Hepatocyte (in vitro differentiated cells): ENCODE measurements around the gene KRTAP3-2. TPM values are rescaled to one million over a fixed set of nuclear protein-coding genes. Genes with fewer than 3 reads are reported as not detected.

Source experiments
- DNase-seq: peaks from one replicate; pipeline ENCODE4 v3.0.0-alpha.2; 2016; ENCODE audit warnings: low spot score
- H2AFZ ChIP-seq: fragments of 200-600 bp; sonication (generic); 2 replicates; pipeline ENCODE4 v1.6.0; 2016; ENCODE audit warnings: antibody characterized with exemption, mild to moderate bottlenecking
- H3K27ac ChIP-seq: fragments of 200-600 bp; sonication (generic); 2 replicates; pipeline ENCODE4 v1.5.1; 2016; ENCODE audit warnings: mild to moderate bottlenecking
- H3K27me3 ChIP-seq: fragments of 200-600 bp; sonication (generic); 2 replicates; pipeline ENCODE4 v1.6.1; 2016
- H3K36me3 ChIP-seq: fragments of 200-600 bp; sonication (generic); replicated peaks from 2 replicates; pipeline ENCODE4 v1.5.1; 2016; ENCODE audit warnings: low read depth; ENCODE audit not compliant: insufficient read depth
- H3K4me1 ChIP-seq: fragments of 200-600 bp; sonication (generic); 2 replicates; pipeline ENCODE4 v1.5.1; 2016; ENCODE audit warnings: mild to moderate bottlenecking, moderate library complexity; ENCODE audit not compliant: insufficient read depth
- H3K4me2 ChIP-seq: fragments of 200-600 bp; sonication (generic); 2 replicates; pipeline ENCODE4 v1.6.0; 2016
- H3K4me3 ChIP-seq: fragments of 200-600 bp; sonication (generic); 2 replicates; pipeline ENCODE4 v1.5.1; 2016; ENCODE audit warnings: mild to moderate bottlenecking
- H3K79me2 ChIP-seq: fragments of 200-600 bp; sonication (generic); 2 replicates; pipeline ENCODE4 v1.6.0; 2017; ENCODE audit warnings: mild to moderate bottlenecking
- H3K9me2 ChIP-seq: fragments of 200-600 bp; sonication (generic); replicated peaks from 2 replicates; pipeline ENCODE4 v1.6.0; 2017; ENCODE audit warnings: mild to moderate bottlenecking; ENCODE audit not compliant: insufficient read depth
- H3K9me3 ChIP-seq: fragments of 200-600 bp; sonication (generic); 2 replicates; pipeline ENCODE4 v1.5.1; 2016; ENCODE audit warnings: low read depth, mild to moderate bottlenecking
- H4K20me1 ChIP-seq: fragments of 200-600 bp; sonication (generic); 2 replicates; pipeline ENCODE4 v1.6.0; 2016; ENCODE audit warnings: mild to moderate bottlenecking; ENCODE audit not compliant: insufficient read depth, poor library complexity, severe bottlenecking
- CTCF ChIP-seq: fragments of 200-600 bp; sonication (generic); IDR thresholded peaks from 2 replicates; pipeline ENCODE4 v1.5.1; 2016; ENCODE audit warnings: antibody characterized with exemption, mild to moderate bottlenecking; ENCODE audit not compliant: poor library complexity
- EZH2 ChIP-seq: fragments of 200-600 bp; sonication (generic); IDR thresholded peaks from 2 replicates; pipeline ENCODE4 v1.6.1; 2016; ENCODE audit warnings: antibody characterized with exemption, mild to moderate bottlenecking, borderline replicate concordance
- EZH2phosphoT487 ChIP-seq: fragments of 200-600 bp; sonication (generic); IDR thresholded peaks from one replicate; pipeline ENCODE4 v1.6.1; 2018; ENCODE audit warnings: antibody characterized with exemption, mild to moderate bottlenecking, low read depth, moderate library complexity; ENCODE audit not compliant: unreplicated experiment, severe bottlenecking
- WGBS: methylation state at CpG from one replicate; pipeline ENCODE4 v1.1.6; 2016; ENCODE audit warnings: low lambda C conversion rate; ENCODE audit errors: missing lambda C conversion rate; 5-methylcytosine and 5-hydroxymethylcytosine counted together
- polyA plus RNA-seq: library from polyadenylated mRNA; unstranded; fragments of >200 nt; fragmentation: Nextera tagmentation; extraction: Ambion mirVana; gene quantifications from 2 replicates; pipeline ENCODE4 v1.2.1, GENCODE V29; 2016
- small RNA-seq: library from RNA; depleted of rRNA; stranded (forward); fragments of <200 nt; gene quantifications from one replicate; pipeline ENCODE3, GENCODE V24; 2014
- total RNA-seq: library from RNA; depleted of rRNA; stranded (reverse); fragments of >200 nt; gene quantifications from 2 replicates; pipeline ENCODE4 v1.2.3, GENCODE V29; 2014

The KRTAP3-2 gene
- total and polyA plus RNA-seq, 2 experiments from 2014 or later: not detected

GRCh38 chr17:40949418-40949817, 50.3 kb downstream of the KRTAP3-2 start:
- Histone ChIP-seq H3K27ac (peak overlapping the region; percentile 51), H3K36me3 (no peaks in the 10 kb centered on the region), H3K4me1 (peaks cover 6% of the 10 kb centered on the region), H3K4me2 (peak overlapping the region; percentile 63), H3K9me2 (no peaks in the 10 kb centered on the region), H3K9me3 (no peaks in the 10 kb centered on the region), H3K4me3 (no peak overlapping the region), H2AFZ (no peak overlapping the region), H3K27me3 (no peaks in the 10 kb centered on the region), H4K20me1 (no peaks in the 10 kb centered on the region), H3K79me2 (no peaks in the 10 kb centered on the region)
- peak; percentile 35 for DNase-seq
- WGBS: 18% methylated on average over 10 of the region's 10 CpGs
- TF ChIP-seq EZH2phosphoT487 (no peak), EZH2 (no peak), CTCF (no peak)

Small RNA genes within 50 kb of the gene (small RNA-seq; reads per million reads assigned to genes)
- not detected for gene KRTAP3-4P

Other genes with a start within 250 kb of the KRTAP3-2 start
Only the 30 nearest of the 37 such genes appear.
- gene KRT28, start 199.9 kb downstream of the KRTAP3-2 start, total RNA-seq: not detected in 2 replicates
- gene KRT28, start 199.9 kb downstream of the KRTAP3-2 start, polyA plus RNA-seq: not detected in 2 replicates
- 29.4 and 39.7 TPM in 2 replicates for gene KRT10, start 177.3 kb downstream of the KRTAP3-2 start, total RNA-seq
- gene KRT10, start 177.3 kb downstream of the KRTAP3-2 start, polyA plus RNA-seq: 153 and 165 TPM in 2 replicates
- not detected in 2 replicates for gene KRT12, start 132.7 kb downstream of the KRTAP3-2 start, total RNA-seq
- gene KRT12, start 132.7 kb downstream of the KRTAP3-2 start, polyA plus RNA-seq: not detected in 2 replicates
- 2.4 and 3.4 TPM in 2 replicates for gene KRT20, start 114.7 kb downstream of the KRTAP3-2 start, total RNA-seq
- 1.5 and 1.6 TPM in 2 replicates for gene KRT20, start 114.7 kb downstream of the KRTAP3-2 start, polyA plus RNA-seq
- 4.0 and 6.4 TPM in 2 replicates for gene KRT23, start 62.3 kb downstream of the KRTAP3-2 start, total RNA-seq
- 2.0 and 4.0 TPM in 2 replicates for gene KRT23, start 62.3 kb downstream of the KRTAP3-2 start, polyA plus RNA-seq
- 1.0 TPM in 1 of 2 replicates, not detected in the other for gene KRT39, start 33.0 kb downstream of the KRTAP3-2 start, total RNA-seq
- gene KRT39, start 33.0 kb downstream of the KRTAP3-2 start, polyA plus RNA-seq: not detected in 2 replicates
- gene KRT40, start 15.6 kb downstream of the KRTAP3-2 start, total RNA-seq: 0.33 TPM in 1 of 2 replicates, not detected in the other
- 0.19 TPM in 1 of 2 replicates, not detected in the other for gene KRT40, start 15.6 kb downstream of the KRTAP3-2 start, polyA plus RNA-seq
- not detected in 2 replicates for gene KRTAP3-3, start 5.7 kb downstream of the KRTAP3-2 start, total RNA-seq
- not detected in 2 replicates for gene KRTAP3-3, start 5.7 kb downstream of the KRTAP3-2 start, polyA plus RNA-seq
- not detected in 2 replicates for gene KRTAP3-1, start 9.2 kb upstream of the KRTAP3-2 start, total RNA-seq
- gene KRTAP3-1, start 9.2 kb upstream of the KRTAP3-2 start, polyA plus RNA-seq: 2.7 and 3.4 TPM in 2 replicates
- not detected in 2 replicates for gene KRTAP1-5, start 27.3 kb upstream of the KRTAP3-2 start, total RNA-seq
- 0.44 TPM in 1 of 2 replicates, not detected in the other for gene KRTAP1-5, start 27.3 kb upstream of the KRTAP3-2 start, polyA plus RNA-seq
- not detected in 2 replicates for gene KRTAP1-4, start 30.3 kb upstream of the KRTAP3-2 start, total RNA-seq
- not detected in 2 replicates for gene KRTAP1-4, start 30.3 kb upstream of the KRTAP3-2 start, polyA plus RNA-seq
- gene KRTAP1-3, start 35.0 kb upstream of the KRTAP3-2 start, total RNA-seq: not detected in 2 replicates
- not detected in 2 replicates for gene KRTAP1-3, start 35.0 kb upstream of the KRTAP3-2 start, polyA plus RNA-seq
- gene KRTAP1-1, start 41.5 kb upstream of the KRTAP3-2 start, total RNA-seq: not detected in 2 replicates
- gene KRTAP1-1, start 41.5 kb upstream of the KRTAP3-2 start, polyA plus RNA-seq: not detected in 2 replicates
- gene KRTAP2-1, start 47.4 kb upstream of the KRTAP3-2 start, total RNA-seq: not detected in 2 replicates
- gene KRTAP2-1, start 47.4 kb upstream of the KRTAP3-2 start, polyA plus RNA-seq: not detected in 2 replicates
- gene KRTAP2-2, start 55.3 kb upstream of the KRTAP3-2 start, total RNA-seq: not detected in 2 replicates
- gene KRTAP2-2, start 55.3 kb upstream of the KRTAP3-2 start, polyA plus RNA-seq: not detected in 2 replicates
- gene KRTAP2-3, start 60.2 kb upstream of the KRTAP3-2 start, total RNA-seq: not detected in 2 replicates
- not detected in 2 replicates for gene KRTAP2-3, start 60.2 kb upstream of the KRTAP3-2 start, polyA plus RNA-seq
- gene KRTAP2-4, start 66.0 kb upstream of the KRTAP3-2 start, total RNA-seq: not detected in 2 replicates
- gene KRTAP2-4, start 66.0 kb upstream of the KRTAP3-2 start, polyA plus RNA-seq: not detected in 2 replicates
- gene KRTAP4-7, start 84.2 kb upstream of the KRTAP3-2 start, total RNA-seq: not detected in 2 replicates
- gene KRTAP4-7, start 84.2 kb upstream of the KRTAP3-2 start, polyA plus RNA-seq: not detected in 2 replicates
- gene KRTAP4-8, start 98.2 kb upstream of the KRTAP3-2 start, total RNA-seq: not detected in 2 replicates
- gene KRTAP4-8, start 98.2 kb upstream of the KRTAP3-2 start, polyA plus RNA-seq: not detected in 2 replicates
- not detected in 2 replicates for gene KRTAP4-16, start 102.3 kb upstream of the KRTAP3-2 start, total RNA-seq
- not detected in 2 replicates for gene KRTAP4-16, start 102.3 kb upstream of the KRTAP3-2 start, polyA plus RNA-seq
- gene KRTAP4-9, start 105.5 kb upstream of the KRTAP3-2 start, total RNA-seq: not detected in 2 replicates
- not detected in 2 replicates for gene KRTAP4-9, start 105.5 kb upstream of the KRTAP3-2 start, polyA plus RNA-seq
- not detected in 2 replicates for gene KRTAP4-11, start 118.5 kb upstream of the KRTAP3-2 start, total RNA-seq
- not detected in 2 replicates for gene KRTAP4-11, start 118.5 kb upstream of the KRTAP3-2 start, polyA plus RNA-seq
- gene KRTAP4-12, start 124.3 kb upstream of the KRTAP3-2 start, total RNA-seq: not detected in 2 replicates
- not detected in 2 replicates for gene KRTAP4-12, start 124.3 kb upstream of the KRTAP3-2 start, polyA plus RNA-seq
- gene KRTAP4-6, start 140.6 kb upstream of the KRTAP3-2 start, total RNA-seq: not detected in 2 replicates
- not detected in 2 replicates for gene KRTAP4-6, start 140.6 kb upstream of the KRTAP3-2 start, polyA plus RNA-seq
- gene KRTAP4-5, start 149.9 kb upstream of the KRTAP3-2 start, total RNA-seq: not detected in 2 replicates
- gene KRTAP4-5, start 149.9 kb upstream of the KRTAP3-2 start, polyA plus RNA-seq: not detected in 2 replicates
- gene KRTAP4-4, start 160.8 kb upstream of the KRTAP3-2 start, total RNA-seq: not detected in 2 replicates
- gene KRTAP4-4, start 160.8 kb upstream of the KRTAP3-2 start, polyA plus RNA-seq: not detected in 2 replicates
- not detected in 2 replicates for gene KRTAP4-3, start 168.3 kb upstream of the KRTAP3-2 start, total RNA-seq
- not detected in 2 replicates for gene KRTAP4-3, start 168.3 kb upstream of the KRTAP3-2 start, polyA plus RNA-seq
- not detected in 2 replicates for gene KRTAP4-2, start 178.3 kb upstream of the KRTAP3-2 start, total RNA-seq
- gene KRTAP4-2, start 178.3 kb upstream of the KRTAP3-2 start, polyA plus RNA-seq: not detected in 2 replicates
- not detected in 2 replicates for gene KRTAP4-1, start 185.0 kb upstream of the KRTAP3-2 start, total RNA-seq
- gene KRTAP4-1, start 185.0 kb upstream of the KRTAP3-2 start, polyA plus RNA-seq: not detected in 2 replicates
- gene KRTAP9-1, start 190.0 kb upstream of the KRTAP3-2 start, total RNA-seq: not detected in 2 replicates
- gene KRTAP9-1, start 190.0 kb upstream of the KRTAP3-2 start, polyA plus RNA-seq: not detected in 2 replicates